GM15510 (cell line): ENCODE data around the gene VWA3A.

Experiments used
- POLR2A ChIP-seq: IDR thresholded peaks from 3 replicates; pipeline ENCODE4 v1.6.1; 2011; ENCODE audit warnings: borderline replicate concordance; ENCODE audit not compliant: insufficient read length; ENCODE audit errors: extremely low read depth

Gene VWA3A

GRCh38 chr16:22203091-22203490, 110.8 kb downstream of the VWA3A start:
- TF ChIP-seq POLR2A: no peak

DNA sequence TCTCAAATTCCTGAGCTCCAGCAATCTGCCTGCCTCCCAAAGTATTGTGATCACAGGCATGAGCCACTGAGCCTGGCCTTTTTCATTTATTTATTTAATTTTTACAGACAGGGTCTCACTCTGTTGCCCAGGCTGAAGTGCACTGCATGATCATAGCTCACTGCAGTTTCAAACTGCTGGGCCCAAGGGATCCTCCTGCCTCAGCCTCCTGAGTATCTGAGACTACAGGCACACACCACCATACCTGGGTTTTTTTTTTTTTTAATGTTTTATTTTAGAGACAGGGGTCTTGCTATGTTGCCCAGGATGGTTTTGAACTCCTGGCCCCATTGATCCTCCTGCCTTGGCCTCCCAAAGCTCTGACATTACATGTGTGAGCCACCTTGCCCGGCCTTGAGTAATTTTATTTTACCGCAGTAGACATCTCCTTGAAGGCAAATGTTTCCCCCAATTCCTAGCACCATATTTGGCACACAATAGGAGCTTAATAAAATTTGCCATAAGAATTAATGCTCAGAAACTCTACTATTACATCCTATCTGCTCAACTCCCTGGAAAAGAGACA, 111.8 kb downstream of the VWA3A start:
- TF ChIP-seq POLR2A: no peak

DNA sequence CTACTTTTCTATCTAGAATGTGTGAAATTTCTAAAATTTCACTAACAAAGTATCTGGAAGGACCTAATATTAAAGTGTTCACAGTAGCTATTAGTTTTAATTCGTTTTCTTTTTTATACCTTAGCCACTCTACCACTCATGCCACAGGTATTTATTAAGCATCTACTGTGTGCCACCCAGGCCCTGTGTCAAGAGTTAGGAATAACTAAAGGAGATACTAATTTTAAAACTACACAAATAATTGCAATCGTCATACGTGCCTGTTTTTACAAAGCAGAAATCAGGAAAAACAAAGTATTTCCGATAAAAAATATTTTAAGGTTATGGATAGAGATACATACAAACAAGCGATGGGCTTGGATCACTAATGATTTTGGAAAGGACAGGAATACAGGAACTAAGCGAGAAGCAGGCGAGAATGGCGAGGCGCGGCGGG, 113.3 kb downstream of the VWA3A start:
- no peak for TF ChIP-seq POLR2A

GRCh38 chr16:22206013-22206841, 113.9 kb downstream of the VWA3A start, which contains the start of gene EEF2K:
Gene EEF2K, plus strand, starts transcription at chr16:22206278. Its CDS starts 19,452 bp downstream, at chr16:22225730.
- peak; percentile 74 for TF ChIP-seq POLR2A
